HepG2 (cell line): Measurements from ENCODE around the gene GRIN3A. TPM values are rescaled to one million over a fixed set of nuclear protein-coding genes. Genes with fewer than 3 reads are reported as not detected.

ENCODE experiments used
- ATAC-seq: fragments of 200-7000 bp; cut with Tn5 transposase; 3 replicates; pipeline ENCODE4 v1.9.1; 2020; ENCODE audit warnings: mild to moderate bottlenecking, moderate library complexity
- BruUV-seq: library from RNA; stranded (reverse); fragments of 400-500 nt; replicated peaks from 2 replicates; lab custom pipeline; 2021; lab: Mats Ljungman, UMichigan
- CTCF ChIA-PET: fragments of 300-600 bp; formaldehyde crosslinking; extraction: SDS; loops from one replicate; lab custom pipeline; 2021; ENCODE audit warnings: low total read pairs, inconsistent platforms, low intra/inter-chr PET ratio; lab: Yijun Ruan, JAX
- POLR2A ChIA-PET: fragments of 350-600 bp; sonication (Branson Sonifier 250); formaldehyde crosslinking; loops from one replicate; lab custom pipeline; 2020; ENCODE audit warnings: antibody characterized with exemption, inconsistent platforms; lab: Yijun Ruan, JAX
- DNase-seq: peaks from one replicate; pipeline ENCODE4 v3.0.0-alpha.2; 2015; ENCODE audit warnings: low spot score
- FAIRE-seq: peaks from 3 replicates; lab custom pipeline; 2011; peaks lifted over from hg19 to GRCh38; lab: Jason Lieb, UNC
- H2AFZ ChIP-seq: one replicate; pipeline ENCODE4 v1.6.1; 2011; ENCODE audit warnings: low read length, inconsistent platforms
- H3K27ac ChIP-seq: fragments of 300-600 bp; 3 replicates; pipeline ENCODE4 v1.8.0; 2011; ENCODE audit warnings: mixed run types, mild to moderate bottlenecking, mixed read lengths, low read length, inconsistent platforms; ENCODE audit not compliant: insufficient read depth; ENCODE audit errors: extremely low read length
- H3K27me3 ChIP-seq, 2 experiments: fragments of 200-600 bp in 1 of 2; 2 replicates in 1 of 2; 3 replicates in 1 of 2; pipeline versions ENCODE4 v1.6.0 to v1.8.0; 2011; ENCODE audit warnings: low read length in 2 of 2, mild to moderate bottlenecking in 2 of 2, moderate library complexity in 2 of 2, inconsistent platforms in 1 of 2; ENCODE audit not compliant: insufficient read depth in 2 of 2, control insufficient read depth in 1 of 2
- H3K36me3 ChIP-seq, 2 experiments: fragments of 200-600 bp in 1 of 2; replicated peaks in 1 of 2; 2 replicates in 1 of 2; 3 replicates in 1 of 2; pipeline versions ENCODE4 v1.5.1 to v1.8.0; 2011; ENCODE audit warnings: low read length in 2 of 2, inconsistent platforms in 1 of 2; ENCODE audit not compliant: insufficient read depth in 2 of 2, control insufficient read depth in 1 of 2
- H3K4me1 ChIP-seq: 2 replicates; pipeline ENCODE4 v1.5.1; 2012; ENCODE audit warnings: low read length, inconsistent platforms; ENCODE audit not compliant: insufficient read depth
- H3K4me2 ChIP-seq: 2 replicates; pipeline ENCODE4 v1.6.0; 2011; ENCODE audit warnings: low read depth, low read length, inconsistent platforms
- H3K4me3 ChIP-seq, 3 experiments: fragments of 200-600 bp in 1 of 3; sonication (generic), shearing (Covaris generic) in 1 of 3; replicated peaks in 1 of 3; 2 replicates each; pipeline ENCODE4 v1.5.1; 2011 to 2016; ENCODE audit warnings: low read length in 3 of 3, inconsistent platforms in 2 of 3, low read depth in 2 of 3, mild to moderate bottlenecking in 2 of 3, control low read depth in 1 of 3, mixed read lengths in 1 of 3; ENCODE audit not compliant: insufficient read depth in 1 of 3
- H3K79me2 ChIP-seq: one replicate; pipeline ENCODE4 v1.6.1; 2011; ENCODE audit warnings: low read length, inconsistent platforms; ENCODE audit not compliant: insufficient read depth
- H3K9ac ChIP-seq: 2 replicates; pipeline ENCODE4 v1.6.0; 2011; ENCODE audit warnings: mild to moderate bottlenecking, low read depth, low read length, inconsistent platforms; ENCODE audit not compliant: insufficient read depth
- H3K9me3 ChIP-seq: 2 replicates; pipeline ENCODE4 v1.5.1; 2012; ENCODE audit warnings: mild to moderate bottlenecking, low read length
- H4K20me1 ChIP-seq: 2 replicates; pipeline ENCODE4 v1.6.0; 2011; ENCODE audit warnings: inconsistent platforms, mild to moderate bottlenecking, low read length, moderate library complexity; ENCODE audit not compliant: insufficient read depth
- CREB3 ChIP-seq: sonication (generic); formaldehyde crosslinking; IDR thresholded peaks from 2 replicates; pipeline ENCODE4 v1.5.0; 2020; ENCODE audit warnings: missing genetic modification reagents
- FOXC1 ChIP-seq: sonication (generic); formaldehyde crosslinking; IDR thresholded peaks from 2 replicates; pipeline ENCODE4 v1.8.0; 2022; ENCODE audit warnings: mild to moderate bottlenecking, missing genetic modification reagents, borderline replicate concordance
- HNRNPK ChIP-seq: fragments of 200-400 bp; formaldehyde crosslinking; IDR thresholded peaks from 2 replicates; pipeline ENCODE4 v1.6.1; 2018; ENCODE audit warnings: low read length, low read depth, moderate library complexity, mild to moderate bottlenecking; ENCODE audit not compliant: poor library complexity, severe bottlenecking
- MNT ChIP-seq: fragments of 450-650 bp; IDR thresholded peaks from 2 replicates; pipeline ENCODE4 v1.6.1; 2016
- MYNN ChIP-seq: sonication (generic); formaldehyde crosslinking; IDR thresholded peaks from 2 replicates; pipeline ENCODE4 v1.4.0; 2020; ENCODE audit warnings: mild to moderate bottlenecking, low read depth, missing genetic modification reagents
- NKX3-1 ChIP-seq: sonication (generic); formaldehyde crosslinking; IDR thresholded peaks from 2 replicates; pipeline ENCODE4 v1.5.0; 2020; ENCODE audit warnings: missing genetic modification reagents
- ONECUT2 ChIP-seq: sonication (generic); formaldehyde crosslinking; IDR thresholded peaks from 2 replicates; pipeline ENCODE4 v1.4.0; 2020; ENCODE audit warnings: missing genetic modification reagents
- RAD21 ChIP-seq: fragments of 450-650 bp; formaldehyde crosslinking; IDR thresholded peaks from 2 replicates; pipeline ENCODE4 v1.5.0; 2020; ENCODE audit warnings: mild to moderate bottlenecking
- SMARCC2 ChIP-seq: fragments of 450-650 bp; IDR thresholded peaks from 2 replicates; pipeline ENCODE4 v1.6.1; 2017; ENCODE audit warnings: antibody characterized with exemption, mild to moderate bottlenecking
- WIZ ChIP-seq: sonication (generic); formaldehyde crosslinking; IDR thresholded peaks from 2 replicates; pipeline ENCODE4 v1.5.1; 2020; ENCODE audit warnings: mild to moderate bottlenecking, missing genetic modification reagents
- ZNF3 ChIP-seq: IDR thresholded peaks from 2 replicates; pipeline ENCODE4 v1.7.0; 2017; ENCODE audit warnings: inconsistent platforms
- ZNF484 ChIP-seq: sonication (generic); formaldehyde crosslinking; IDR thresholded peaks from 2 replicates; pipeline ENCODE4 v1.5.1; 2020; ENCODE audit warnings: mild to moderate bottlenecking, low read depth, missing genetic modification reagents, borderline replicate concordance
- ZNF639 ChIP-seq: conservative IDR thresholded peaks from 2 replicates; pipeline ENCODE4 v1.6.1; 2018; ENCODE audit warnings: missing genetic modification reagents
- ZSCAN31 ChIP-seq: sonication (generic); formaldehyde crosslinking; IDR thresholded peaks from 2 replicates; pipeline ENCODE4 v1.5.0; 2020; ENCODE audit warnings: low read depth, mild to moderate bottlenecking, missing genetic modification reagents
- WGBS: methylation state at CpG from one replicate; pipeline ENCODE4 v1.1.6; 2017; ENCODE audit warnings: low lambda C conversion rate; 5-methylcytosine and 5-hydroxymethylcytosine counted together
- in situ Hi-C: cut with HindIII; loops from 2 replicates; pipeline ENCODE4 v1.10.0; 2017; ENCODE audit warnings: low pct_unique_long_range_greater_than_20kb; ENCODE audit not compliant: extremely low pct_ligation_motif_present
- intact Hi-C: fragments of 100-400 bp; cut with micrococcal nuclease; formaldehyde crosslinking; loops from one replicate; pipeline ENCODE4 v1.10.0; 2022; ENCODE audit not compliant: unreplicated experiment
- polyA plus RNA-seq, 8 experiments: library from polyadenylated mRNA; depleted of rRNA in 3 of 8; stranded (reverse) in 7 of 8; unstranded in 1 of 8; fragments of >200 nt; fragmentation: Illumina TruSeq in 4 of 8; extraction: Trizol in 4 of 8; gene quantifications; 2 replicates each; pipeline versions ENCODE4 v1.2.1 to v1.2.3, GENCODE V29; 2011 to 2016; ENCODE audit warnings: low read depth in 4 of 8, missing spikeins in 1 of 8, mixed read lengths in 1 of 8; ENCODE audit not compliant: insufficient read depth in 1 of 8
- total RNA-seq, 5 experiments: library from RNA; depleted of rRNA; stranded (reverse); fragments of >200 nt; fragmentation: Illumina TruSeq; extraction: Trizol; gene quantifications; 2 replicates each; pipeline ENCODE4 v1.2.3, GENCODE V29; 2016; ENCODE audit warnings: low read depth in 1 of 5

The GRIN3A gene
- total and polyA plus RNA-seq, 2 of the 13 experiments (the other 11 are each of a cell fraction or from before 2014, with no cell fraction given): not detected

- Histone ChIP-seq H3K4me1 (peaks cover 9% of the 10 kb centered on the region), H3K4me2 (no peak overlapping the region)
- in situ Hi-C loops: no loop called here
- TF ChIP-seq FOXC1 (CRISPR knock-in tag) (no peak), CREB3 (CRISPR knock-in tag) (no peak), ZNF3 (CRISPR knock-in tag) (no peak), SMARCC2 (no peak), MYNN (CRISPR knock-in tag) (no peak), ZNF484 (CRISPR knock-in tag) (no peak), MNT (no peak), ONECUT2 (CRISPR knock-in tag) (no peak), WIZ (CRISPR knock-in tag) (no peak), HNRNPK (no peak), ZSCAN31 (CRISPR knock-in tag) (no peak), NKX3-1 (no peak), ZNF639 (CRISPR knock-in tag) (no peak), RAD21 (CRISPR knock-in tag) (no peak)
- TF ChIP-seq, all 625 proteins: peak for 0
- H3K27me3 ChIP-seq: no peaks in the 10 kb centered on the region
- no peaks in the 10 kb centered on the region for H4K20me1 ChIP-seq
- no peak overlapping the region for H2AFZ ChIP-seq
- H3K36me3 ChIP-seq: no peaks in the 10 kb centered on the region
- WGBS: 76% methylated on average over 2 of the region's 2 CpGs
- ChIA-PET POLR2A (no interaction called here), CTCF (no interaction called here)
- intact Hi-C loops: no loop called here
- ATAC-seq: no peak
- FAIRE-seq: no peak
- no peak overlapping the region for H3K4me3 ChIP-seq
- no TSS peak for BruUV-seq
- H3K79me2 ChIP-seq: no peaks in the 10 kb centered on the region
- DNase-seq: no peak
- no peaks in the 10 kb centered on the region for H3K9me3 ChIP-seq
- H3K9ac ChIP-seq: no peak overlapping the region
- no peak overlapping the region for H3K27ac ChIP-seq
Observed at GRCh38 chr9:101572316-101572715, 166.1 kb downstream of the GRIN3A start.
